NOMO-1 treated with dmso at 0.1 percent for 144 hours (cell line): Measurements from ENCODE around the gene EPHB3.
"Not testable (repeated sequence)": the region's sequence is repeated elsewhere in the genome, so short reads cannot be mapped to it uniquely, and the experiment has no call there.

Experiments used
- DNase-seq: peaks from one replicate; lab custom pipeline; 2025; ENCODE audit not compliant: unreplicated experiment; lab: John Stamatoyannopoulos, UW

The EPHB3 gene

DNA sequence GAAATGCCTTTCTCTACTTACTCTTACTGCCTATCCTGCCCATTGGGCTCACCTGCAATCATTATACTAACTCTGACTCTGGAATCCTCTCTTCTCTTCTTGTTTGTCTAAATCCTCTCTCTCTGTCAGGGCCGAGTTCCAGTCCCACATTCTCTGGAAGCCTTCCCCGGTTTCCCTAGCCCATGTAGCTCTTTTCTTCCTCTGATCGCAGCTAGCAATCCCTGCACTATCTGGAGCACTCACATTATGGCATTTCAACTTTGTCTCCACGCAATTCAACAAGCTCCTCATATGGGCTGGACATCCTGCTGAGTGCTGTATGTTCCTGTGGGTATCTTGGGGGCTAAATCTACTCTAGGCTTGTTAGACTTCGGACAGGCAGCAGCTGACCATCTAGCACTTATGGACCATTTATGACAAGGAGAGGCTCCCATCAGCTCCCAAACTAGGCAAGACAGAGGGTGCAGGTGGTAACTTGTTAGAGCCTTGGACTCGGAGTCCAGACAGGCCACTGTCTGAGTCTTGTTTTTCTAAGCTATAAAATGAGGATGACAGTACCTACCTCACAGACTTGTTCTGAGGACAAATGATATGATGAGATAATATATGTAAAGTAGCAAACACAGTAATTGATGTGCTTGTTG is 58.3 kb downstream of the EPHB3 start:
- no peak for DNase-seq

DNA sequence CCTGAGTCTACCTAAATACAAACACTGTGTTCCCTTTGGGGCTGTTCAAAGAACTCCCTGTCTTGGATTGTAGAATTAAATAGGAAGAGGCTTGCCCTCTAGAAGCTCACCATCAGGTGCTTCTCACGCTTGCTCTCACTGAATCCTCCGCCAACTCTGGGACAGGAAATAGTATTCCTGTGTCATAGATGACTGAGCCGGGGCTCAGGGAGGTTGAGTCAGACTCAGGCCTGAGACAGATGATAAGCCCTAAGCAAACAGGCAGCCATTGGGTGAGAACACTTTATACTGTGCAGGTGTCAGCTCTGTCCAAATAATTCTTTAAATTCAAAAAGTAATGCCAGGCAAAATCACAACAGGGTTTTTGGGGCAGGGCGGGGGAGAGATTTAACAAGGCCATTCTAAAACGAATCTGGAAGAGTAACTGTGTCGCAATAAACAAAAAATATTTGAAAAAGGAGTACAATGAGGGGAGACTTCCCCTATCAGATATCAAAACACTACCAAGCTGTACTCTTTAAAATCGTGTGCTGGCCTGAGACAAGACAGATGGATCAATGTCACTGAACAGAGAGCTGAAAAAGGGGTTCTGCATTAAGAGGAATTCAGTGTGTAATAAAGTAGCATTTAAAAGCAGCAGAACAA is 59.0 kb downstream of the EPHB3 start:
- DNase-seq, result no peak

DNA sequence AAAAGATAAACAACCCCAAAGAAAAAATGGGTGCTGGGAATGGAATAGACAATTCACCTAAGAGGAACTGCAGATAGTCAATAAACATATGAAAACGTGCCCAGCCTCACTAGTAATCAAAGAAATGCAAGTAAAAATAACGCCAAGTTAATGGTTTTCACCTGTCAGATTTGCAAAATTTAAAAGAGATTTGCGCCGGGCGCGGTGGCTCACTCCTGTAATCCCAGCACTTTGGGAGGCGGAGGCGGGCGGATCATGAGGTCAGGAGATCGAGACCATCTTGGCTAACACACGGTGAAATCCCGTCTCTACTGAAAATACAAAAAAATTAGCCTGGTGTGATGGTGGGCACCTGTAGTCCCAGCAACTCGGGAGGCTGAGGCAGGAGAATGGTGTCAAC is 60.6 kb downstream of the EPHB3 start:
- not testable (repeated sequence) for DNase-seq

DNA sequence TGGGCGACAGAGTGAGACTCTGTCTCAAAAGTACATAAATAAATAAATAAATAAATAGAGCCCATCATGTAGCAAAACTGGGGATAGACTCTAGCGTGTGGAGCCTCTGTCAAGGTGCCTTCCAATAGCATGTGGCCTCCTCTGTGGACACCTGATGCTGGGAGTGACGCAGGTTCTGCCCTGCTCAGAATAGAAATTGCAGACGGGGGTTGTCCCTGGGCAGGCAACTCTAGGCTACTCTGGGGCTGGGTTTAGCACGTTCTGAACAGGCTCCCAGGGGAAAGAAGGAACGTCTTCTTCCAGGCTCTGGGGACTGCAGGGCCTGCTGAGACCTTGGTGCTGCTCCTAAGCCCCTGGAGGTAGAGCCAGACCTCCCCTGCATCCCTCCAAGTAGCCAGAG is 65.3 kb downstream of the EPHB3 start:
- DNase-seq, result no peak

DNA sequence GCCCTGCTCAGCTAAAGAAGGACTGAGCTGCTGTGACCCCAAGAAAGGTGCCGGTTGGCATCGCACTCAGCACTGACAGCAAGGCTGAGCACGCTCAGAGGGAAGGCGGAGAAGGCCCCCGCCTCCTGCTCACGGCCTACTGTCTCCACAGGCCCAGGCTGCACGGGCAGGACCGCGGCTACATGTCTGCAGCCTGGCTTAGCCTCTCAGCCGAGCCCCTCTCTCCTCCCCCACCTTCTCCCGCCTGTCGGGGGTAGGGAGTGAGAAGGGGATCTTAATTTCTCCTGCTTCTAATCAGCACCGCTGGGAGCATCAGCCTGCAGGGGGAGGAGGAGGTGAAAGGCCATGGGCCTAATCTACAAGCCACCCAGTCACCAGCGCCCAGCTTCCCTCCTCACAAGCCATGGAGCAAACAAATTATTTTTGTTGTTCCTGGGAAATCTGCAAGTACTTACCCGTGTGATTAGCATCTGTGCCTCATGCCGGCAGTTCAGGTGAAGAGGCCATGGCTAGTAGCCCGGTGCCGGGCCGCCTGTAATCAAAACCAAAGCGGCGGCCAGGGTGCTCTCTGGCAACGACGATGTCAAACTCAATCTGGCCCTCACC is 68.1 kb downstream of the EPHB3 start:
- no peak for DNase-seq

DNA sequence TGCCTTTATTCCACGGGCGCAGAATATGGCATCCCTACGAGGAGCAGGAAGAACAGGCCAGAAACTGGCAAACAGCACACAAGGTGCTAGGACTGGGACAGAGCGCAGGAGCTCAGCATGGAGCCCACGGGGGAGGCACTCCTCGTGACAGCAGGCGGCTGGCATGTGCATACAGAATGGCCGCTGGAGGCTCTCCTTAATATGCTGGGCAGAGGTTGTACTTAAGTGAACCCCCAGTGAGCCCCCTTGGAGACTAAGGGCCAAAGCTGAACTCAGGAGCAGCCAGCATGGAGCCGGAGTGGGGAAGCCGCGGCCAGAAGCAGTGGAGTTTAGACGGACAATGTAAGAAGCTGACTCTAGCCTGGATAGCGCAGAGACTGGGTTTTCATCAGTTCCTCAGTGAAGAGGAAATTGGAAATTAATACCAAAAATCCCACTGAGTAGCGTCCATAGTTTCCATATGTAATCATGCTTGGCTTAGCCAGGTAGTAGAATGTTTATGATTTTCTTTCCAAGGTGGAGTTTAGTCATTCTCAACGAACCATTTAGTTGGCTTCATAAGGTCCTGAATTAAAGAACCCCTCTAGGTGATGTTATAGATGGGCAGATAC is 69.4 kb downstream of the EPHB3 start:
- DNase-seq, result no peak

DNA sequence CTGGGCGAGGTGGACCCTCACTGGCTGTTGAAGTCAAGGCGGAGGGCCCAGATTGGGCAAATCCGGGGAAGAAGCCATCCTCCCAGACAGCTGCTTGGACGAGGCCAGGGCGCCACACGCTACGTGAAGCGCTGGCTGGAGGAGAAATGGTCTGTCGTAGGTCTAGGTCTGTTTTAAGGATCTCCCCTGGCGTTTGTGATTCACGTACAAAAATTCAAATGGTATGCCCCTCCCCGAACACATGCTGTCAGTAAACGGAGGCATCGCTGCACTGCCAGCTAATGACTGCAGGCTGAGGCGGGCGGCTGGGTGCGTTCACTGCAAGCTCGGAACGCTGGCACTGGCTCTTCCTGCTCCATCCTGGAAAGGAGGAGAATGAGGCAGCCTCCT is 69.9 kb downstream of the EPHB3 start:
- no peak for DNase-seq
